Erythroblast (primary cell): ENCODE results near the gene MADD.

ENCODE experiments used
- GATA1 ChIP-seq: IDR thresholded peaks from 2 replicates; pipeline ENCODE4 v1.6.1; 2011; ENCODE audit warnings: low read depth, mild to moderate bottlenecking, control low read depth, low read length, moderate library complexity
- POLR2A ChIP-seq: IDR thresholded peaks from 2 replicates; pipeline ENCODE4 v1.6.1; 2011; ENCODE audit warnings: mild to moderate bottlenecking, low read length

- no peak for TF ChIP-seq POLR2A
- TF ChIP-seq GATA1 = no peak
Observed at GRCh38 chr11:47327949-47328348, 58.0 kb downstream of the MADD start.
